ENCODE results near the gene ADCY2.

DNA sequence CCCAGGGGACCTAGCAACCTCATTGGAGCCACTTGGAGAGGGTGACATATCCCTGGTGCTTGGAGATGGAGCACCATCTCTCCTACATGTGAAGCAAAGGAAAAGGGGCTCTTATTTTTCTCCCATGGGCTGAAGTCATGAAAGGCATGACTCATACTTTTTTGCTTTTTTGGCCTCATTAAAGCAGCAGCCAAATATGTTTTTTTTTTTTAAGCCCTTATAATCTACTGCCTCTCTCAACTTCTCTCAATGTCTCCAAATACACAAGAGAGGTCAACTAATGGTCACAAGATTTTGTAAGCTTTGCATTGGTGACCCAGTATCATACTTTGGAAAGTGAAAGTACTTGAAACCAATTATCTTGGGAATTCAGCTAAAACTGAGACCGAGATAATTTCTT is 456.6 kb downstream of the ADCY2 start:
- TF ChIP-seq, protein P1, sequence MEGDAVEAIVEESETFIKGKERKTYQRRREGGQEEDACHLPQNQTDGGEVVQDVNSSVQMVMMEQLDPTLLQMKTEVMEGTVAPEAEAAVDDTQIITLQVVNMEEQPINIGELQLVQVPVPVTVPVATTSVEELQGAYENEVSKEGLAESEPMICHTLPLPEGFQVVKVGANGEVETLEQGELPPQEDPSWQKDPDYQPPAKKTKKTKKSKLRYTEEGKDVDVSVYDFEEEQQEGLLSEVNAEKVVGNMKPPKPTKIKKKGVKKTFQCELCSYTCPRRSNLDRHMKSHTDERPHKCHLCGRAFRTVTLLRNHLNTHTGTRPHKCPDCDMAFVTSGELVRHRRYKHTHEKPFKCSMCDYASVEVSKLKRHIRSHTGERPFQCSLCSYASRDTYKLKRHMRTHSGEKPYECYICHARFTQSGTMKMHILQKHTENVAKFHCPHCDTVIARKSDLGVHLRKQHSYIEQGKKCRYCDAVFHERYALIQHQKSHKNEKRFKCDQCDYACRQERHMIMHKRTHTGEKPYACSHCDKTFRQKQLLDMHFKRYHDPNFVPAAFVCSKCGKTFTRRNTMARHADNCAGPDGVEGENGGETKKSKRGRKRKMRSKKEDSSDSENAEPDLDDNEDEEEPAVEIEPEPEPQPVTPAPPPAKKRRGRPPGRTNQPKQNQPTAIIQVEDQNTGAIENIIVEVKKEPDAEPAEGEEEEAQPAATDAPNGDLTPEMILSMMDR (conservative IDR thresholded peaks at IDR 0.05; ENCODE audit: low read length): no peak
- TF ChIP-seq EZH2phosphoT487 (IDR thresholded peaks at IDR 0.05; ENCODE audit: borderline replicate concordance, low read depth, low read length): no peak

Measured in OCI-LY7 (cell line).